Neural crest cell (in vitro differentiated cells): Measurements from ENCODE around the gene OR2V2. TPM values are rescaled to one million over a fixed set of nuclear protein-coding genes. Genes with fewer than 3 reads are reported as not detected.
"Not testable (repeated sequence)": the region's sequence is repeated elsewhere in the genome, so short reads cannot be mapped to it uniquely, and the experiment has no call there.

Experiments
- DNase-seq: peaks from one replicate; pipeline ENCODE4 v3.0.0; 2021; ENCODE audit warnings: low read depth, mixed read lengths, low spot score
- H3K27ac Mint-ChIP-seq: one replicate; pipeline ENCODE4 v1.8.0; 2021; ENCODE audit warnings: mild to moderate bottlenecking, mixed read lengths; ENCODE audit not compliant: unreplicated experiment
- H3K27me3 Mint-ChIP-seq: 2 replicates; pipeline ENCODE4 v1.8.0; 2021; ENCODE audit warnings: low read depth, mild to moderate bottlenecking, mixed read lengths
- H3K36me3 Mint-ChIP-seq: 2 replicates; pipeline ENCODE4 v1.8.0; 2021; ENCODE audit warnings: low read depth, mild to moderate bottlenecking, mixed read lengths
- H3K4me1 Mint-ChIP-seq: 2 replicates; pipeline ENCODE4 v1.8.0; 2021; ENCODE audit warnings: mixed read lengths
- H3K4me3 Mint-ChIP-seq: one replicate; pipeline ENCODE4 v1.8.0; 2021; ENCODE audit warnings: mild to moderate bottlenecking, mixed read lengths
- H3K9me3 Mint-ChIP-seq: 2 replicates; pipeline ENCODE4 v1.8.0; 2021; ENCODE audit warnings: mixed read lengths
- total RNA-seq: library from RNA; stranded (reverse); gene quantifications from 2 replicates; pipeline ENCODE4 v1.2.1, GENCODE V29; 2021
- TF ChIP-seq, protein P1 (sequence below): fragments of 200-600 bp; sonication (generic); conservative IDR thresholded peaks from 2 replicates; pipeline ENCODE4 v1.5.0; 2021; ENCODE audit warnings: antibody characterized with exemption, mild to moderate bottlenecking

The OR2V2 gene
- total RNA-seq, 1 donor from 2014 or later, result not detected

DNA sequence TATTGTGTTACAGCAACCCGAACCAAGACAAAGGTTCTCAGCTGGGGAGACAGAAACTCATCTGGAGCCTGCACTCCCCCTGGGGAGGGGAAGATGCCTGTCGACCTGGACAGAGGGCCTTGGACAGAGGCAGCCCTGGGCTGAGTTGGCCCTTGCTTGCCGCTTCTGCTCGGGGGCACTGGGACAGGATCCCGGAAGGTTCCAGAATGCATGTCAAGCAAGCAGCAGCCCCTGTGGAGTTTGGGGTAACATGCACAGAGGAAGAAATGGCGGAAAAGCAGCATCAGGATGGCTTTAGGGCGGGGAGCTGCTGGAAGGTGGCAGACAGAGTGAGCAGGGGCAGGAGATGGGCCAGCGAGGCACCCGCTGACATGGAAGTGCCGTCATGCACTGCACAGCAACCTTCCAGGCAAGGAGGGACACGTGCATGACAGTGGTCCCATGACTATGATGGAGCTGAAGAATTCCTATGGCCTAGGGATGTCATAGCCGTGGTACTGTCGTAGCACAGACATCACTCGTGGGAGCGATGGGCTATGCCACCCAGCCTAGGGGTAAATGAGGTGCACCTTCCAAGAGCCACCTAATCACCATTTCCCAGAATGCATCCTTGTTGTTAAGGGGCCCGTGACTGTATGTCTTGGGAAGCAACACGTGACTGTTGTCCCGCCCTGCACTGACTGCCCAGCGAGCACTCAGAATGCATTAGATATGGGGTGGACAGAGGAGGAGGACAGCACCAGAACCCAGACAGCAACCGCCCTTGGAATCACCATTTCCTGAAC lies 42.6 kb upstream of the OR2V2 start:
- H3K36me3 Mint-ChIP-seq, H3K27ac Mint-ChIP-seq, H3K4me3 Mint-ChIP-seq, H3K9me3 Mint-ChIP-seq, H3K4me1 Mint-ChIP-seq, DNase-seq: not testable (repeated sequence)
- peaks cover 73% of the 10 kb centered on the region for H3K27me3 Mint-ChIP-seq

GRCh38 chr5:181105391-181106025 lies 41.9 kb upstream of the OR2V2 start:
- TF ChIP-seq, protein P1, sequence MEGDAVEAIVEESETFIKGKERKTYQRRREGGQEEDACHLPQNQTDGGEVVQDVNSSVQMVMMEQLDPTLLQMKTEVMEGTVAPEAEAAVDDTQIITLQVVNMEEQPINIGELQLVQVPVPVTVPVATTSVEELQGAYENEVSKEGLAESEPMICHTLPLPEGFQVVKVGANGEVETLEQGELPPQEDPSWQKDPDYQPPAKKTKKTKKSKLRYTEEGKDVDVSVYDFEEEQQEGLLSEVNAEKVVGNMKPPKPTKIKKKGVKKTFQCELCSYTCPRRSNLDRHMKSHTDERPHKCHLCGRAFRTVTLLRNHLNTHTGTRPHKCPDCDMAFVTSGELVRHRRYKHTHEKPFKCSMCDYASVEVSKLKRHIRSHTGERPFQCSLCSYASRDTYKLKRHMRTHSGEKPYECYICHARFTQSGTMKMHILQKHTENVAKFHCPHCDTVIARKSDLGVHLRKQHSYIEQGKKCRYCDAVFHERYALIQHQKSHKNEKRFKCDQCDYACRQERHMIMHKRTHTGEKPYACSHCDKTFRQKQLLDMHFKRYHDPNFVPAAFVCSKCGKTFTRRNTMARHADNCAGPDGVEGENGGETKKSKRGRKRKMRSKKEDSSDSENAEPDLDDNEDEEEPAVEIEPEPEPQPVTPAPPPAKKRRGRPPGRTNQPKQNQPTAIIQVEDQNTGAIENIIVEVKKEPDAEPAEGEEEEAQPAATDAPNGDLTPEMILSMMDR, result no peak
- Mint-ChIP-seq H3K9me3 (no peaks in the 10 kb centered on the region), H3K27me3 (peaks cover 73% of the 10 kb centered on the region), H3K4me1 (peaks cover 4% of the 10 kb centered on the region), H3K36me3 (peaks cover 5% of the 10 kb centered on the region), H3K27ac (no peak overlapping the region), H3K4me3 (no peak overlapping the region)
- no peak for DNase-seq

- DNase-seq, result no peak
- no peak overlapping the region for H3K4me3 Mint-ChIP-seq
- peaks cover 95% of the 10 kb centered on the region for H3K27me3 Mint-ChIP-seq
- peaks cover 4% of the 10 kb centered on the region for H3K4me1 Mint-ChIP-seq
- no peak overlapping the region for H3K27ac Mint-ChIP-seq
- TF ChIP-seq, protein P1, result no peak
- H3K9me3 Mint-ChIP-seq, result no peaks in the 10 kb centered on the region
- H3K36me3 Mint-ChIP-seq, result peaks cover 5% of the 10 kb centered on the region
These were observed 39.7 kb upstream of the OR2V2 start for GRCh38 chr5:181107699-181108098.

DNA sequence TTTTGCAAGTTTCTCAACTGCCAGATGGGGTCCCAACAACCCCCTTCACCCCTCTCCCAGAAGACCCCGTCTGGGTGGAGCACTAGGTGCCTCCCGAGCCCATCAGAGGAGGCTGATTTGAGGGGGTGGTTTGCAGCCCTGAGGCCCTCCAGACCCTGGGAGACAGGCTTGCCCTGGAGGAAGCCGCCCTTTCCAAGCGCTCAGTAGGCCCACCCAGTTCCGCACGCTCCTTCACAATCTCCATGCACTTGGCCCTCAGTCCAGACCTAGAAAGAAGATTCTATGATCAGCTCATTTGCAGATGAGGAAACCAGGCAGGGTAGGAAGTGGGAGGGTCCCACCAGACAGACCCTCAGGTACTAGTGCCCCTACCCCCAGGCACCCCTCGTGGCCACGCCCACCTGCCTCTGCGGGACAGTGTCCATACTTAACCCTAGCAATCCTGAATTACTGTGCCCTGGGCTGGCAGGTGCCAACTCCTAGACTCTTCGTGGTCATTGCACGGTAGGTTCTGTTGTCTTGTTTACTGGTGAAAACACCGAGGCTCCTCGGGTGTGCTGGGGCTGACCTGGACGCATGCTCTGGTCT lies 38.7 kb upstream of the OR2V2 start:
- no peak for DNase-seq
- Mint-ChIP-seq H3K4me3 (no peak overlapping the region), H3K27ac (no peak overlapping the region), H3K36me3 (peaks cover 5% of the 10 kb centered on the region), H3K27me3 (peaks cover 95% of the 10 kb centered on the region), H3K9me3 (no peaks in the 10 kb centered on the region), H3K4me1 (peaks cover 4% of the 10 kb centered on the region)
- TF ChIP-seq, protein P1, result no peak

DNA sequence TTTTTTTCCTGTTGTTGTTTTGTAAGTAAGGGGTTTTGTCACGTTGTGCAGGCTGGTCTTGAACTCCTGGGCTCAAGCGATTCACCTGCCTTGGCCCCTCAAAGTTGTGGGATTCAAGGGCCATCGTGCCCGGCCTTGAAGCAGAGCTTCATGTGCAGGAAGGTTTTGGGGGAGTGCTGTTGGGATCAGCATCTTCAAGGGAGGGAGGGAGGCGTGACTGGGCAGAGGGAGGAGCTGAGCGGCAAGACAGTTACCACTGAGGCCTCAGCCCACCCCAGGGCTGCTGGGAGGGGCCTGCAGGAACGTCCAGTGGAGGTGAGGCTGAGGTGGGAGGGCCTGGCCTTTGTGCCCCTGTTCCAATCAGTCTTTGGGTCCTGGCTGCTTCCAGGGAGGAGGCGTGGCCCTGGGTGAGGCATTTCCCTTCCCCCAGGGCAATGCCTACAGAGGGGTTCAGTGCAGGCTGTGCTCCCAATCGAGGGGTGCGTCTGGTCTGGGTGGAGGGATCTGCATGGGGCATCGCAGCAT lies 37.8 kb upstream of the OR2V2 start:
- H3K27ac Mint-ChIP-seq, result no peak overlapping the region
- H3K27me3 Mint-ChIP-seq, result peaks cover 96% of the 10 kb centered on the region

More for the DNA sequence above, 37.8 kb upstream of the OR2V2 start:
- TF ChIP-seq, protein P1, result no peak
- peaks cover 7% of the 10 kb centered on the region for H3K36me3 Mint-ChIP-seq
- H3K4me1 Mint-ChIP-seq, result peaks cover 2% of the 10 kb centered on the region
- DNase-seq, result no peak
- H3K4me3 Mint-ChIP-seq, result no peak overlapping the region
- H3K9me3 Mint-ChIP-seq, result peaks cover 3% of the 10 kb centered on the region
